Fibroblast of pulmonary artery (primary cell): ENCODE measurements around the gene GGA1.

Experiments
- DNase-seq: peaks from one replicate; pipeline ENCODE4 v3.0.0-alpha.2; 2010; ENCODE audit warnings: low read depth
- H3K4me3 ChIP-seq: replicated peaks from 2 replicates; pipeline ENCODE4 v1.5.1; 2011; ENCODE audit warnings: low read depth, mild to moderate bottlenecking, control low read depth, low read length, moderate library complexity
- TF ChIP-seq, protein P1 (sequence below): IDR thresholded peaks from 2 replicates; pipeline ENCODE4 v1.5.1; 2011; ENCODE audit warnings: mild to moderate bottlenecking, control low read depth, low read length, inconsistent platforms; ENCODE audit errors: missing control alignments

Gene GGA1

GRCh38 chr22:37675930-37676735 lies 67.5 kb downstream of the GGA1 start:
- H3K4me3 ChIP-seq: peak overlapping the region; percentile 93
- TF ChIP-seq, protein P1, sequence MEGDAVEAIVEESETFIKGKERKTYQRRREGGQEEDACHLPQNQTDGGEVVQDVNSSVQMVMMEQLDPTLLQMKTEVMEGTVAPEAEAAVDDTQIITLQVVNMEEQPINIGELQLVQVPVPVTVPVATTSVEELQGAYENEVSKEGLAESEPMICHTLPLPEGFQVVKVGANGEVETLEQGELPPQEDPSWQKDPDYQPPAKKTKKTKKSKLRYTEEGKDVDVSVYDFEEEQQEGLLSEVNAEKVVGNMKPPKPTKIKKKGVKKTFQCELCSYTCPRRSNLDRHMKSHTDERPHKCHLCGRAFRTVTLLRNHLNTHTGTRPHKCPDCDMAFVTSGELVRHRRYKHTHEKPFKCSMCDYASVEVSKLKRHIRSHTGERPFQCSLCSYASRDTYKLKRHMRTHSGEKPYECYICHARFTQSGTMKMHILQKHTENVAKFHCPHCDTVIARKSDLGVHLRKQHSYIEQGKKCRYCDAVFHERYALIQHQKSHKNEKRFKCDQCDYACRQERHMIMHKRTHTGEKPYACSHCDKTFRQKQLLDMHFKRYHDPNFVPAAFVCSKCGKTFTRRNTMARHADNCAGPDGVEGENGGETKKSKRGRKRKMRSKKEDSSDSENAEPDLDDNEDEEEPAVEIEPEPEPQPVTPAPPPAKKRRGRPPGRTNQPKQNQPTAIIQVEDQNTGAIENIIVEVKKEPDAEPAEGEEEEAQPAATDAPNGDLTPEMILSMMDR: no peak
- peak; percentile 33 for DNase-seq

DNA sequence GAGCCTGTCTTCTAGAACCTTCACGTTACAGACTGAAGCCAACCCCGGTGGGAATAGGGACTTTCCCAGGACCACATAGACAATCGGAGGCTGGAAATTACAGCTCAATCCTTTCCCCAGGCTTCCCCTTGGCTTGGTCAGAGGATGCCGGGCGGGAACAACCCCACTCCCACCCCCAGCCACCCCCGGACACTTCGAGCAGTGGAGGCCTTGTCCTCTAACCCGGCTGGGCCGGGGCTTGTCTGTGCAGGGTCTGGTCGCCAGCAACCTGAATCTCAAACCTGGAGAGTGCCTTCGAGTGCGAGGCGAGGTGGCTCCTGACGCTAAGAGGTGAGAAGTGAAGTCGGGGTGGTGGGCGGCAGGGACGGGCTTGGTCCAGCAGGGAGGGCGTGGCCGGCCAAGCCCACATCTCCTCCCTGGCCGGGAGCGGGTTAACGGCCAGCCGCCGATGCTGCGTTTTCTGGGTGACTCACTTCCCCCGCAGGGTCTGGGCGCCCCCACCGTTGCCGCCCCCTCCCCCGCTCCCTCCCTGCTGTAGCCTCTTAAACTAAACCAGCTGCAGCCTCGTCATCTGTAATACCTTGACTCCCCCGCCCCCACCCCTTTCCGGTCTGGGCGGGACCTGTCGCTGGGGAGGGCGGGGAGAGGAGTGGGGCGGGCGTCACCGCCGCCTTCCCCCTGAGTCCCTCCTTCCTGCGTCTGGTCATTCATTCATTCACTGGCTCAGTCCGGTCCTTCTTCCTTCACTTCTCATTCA lies 68.3 kb downstream of the GGA1 start:
- TF ChIP-seq, protein P1: no peak
- H3K4me3 ChIP-seq: peak overlapping the region; percentile 93
- DNase-seq: peak; percentile 97

- H3K4me3 ChIP-seq: peak overlapping the region; percentile 93
- TF ChIP-seq, protein P1: no peak
- no peak for DNase-seq
Observed at GRCh38 chr22:37677493-37677974, 68.9 kb downstream of the GGA1 start.

- no peak for DNase-seq
- H3K4me3 ChIP-seq: peak overlapping the region; percentile 93
- TF ChIP-seq, protein P1: no peak
Observed at GRCh38 chr22:37678372-37678771, 69.7 kb downstream of the GGA1 start.

- H3K4me3 ChIP-seq: no peak overlapping the region
- TF ChIP-seq, protein P1: no peak
Observed at GRCh38 chr22:37679670-37680069, 71.0 kb downstream of the GGA1 start.

DNA sequence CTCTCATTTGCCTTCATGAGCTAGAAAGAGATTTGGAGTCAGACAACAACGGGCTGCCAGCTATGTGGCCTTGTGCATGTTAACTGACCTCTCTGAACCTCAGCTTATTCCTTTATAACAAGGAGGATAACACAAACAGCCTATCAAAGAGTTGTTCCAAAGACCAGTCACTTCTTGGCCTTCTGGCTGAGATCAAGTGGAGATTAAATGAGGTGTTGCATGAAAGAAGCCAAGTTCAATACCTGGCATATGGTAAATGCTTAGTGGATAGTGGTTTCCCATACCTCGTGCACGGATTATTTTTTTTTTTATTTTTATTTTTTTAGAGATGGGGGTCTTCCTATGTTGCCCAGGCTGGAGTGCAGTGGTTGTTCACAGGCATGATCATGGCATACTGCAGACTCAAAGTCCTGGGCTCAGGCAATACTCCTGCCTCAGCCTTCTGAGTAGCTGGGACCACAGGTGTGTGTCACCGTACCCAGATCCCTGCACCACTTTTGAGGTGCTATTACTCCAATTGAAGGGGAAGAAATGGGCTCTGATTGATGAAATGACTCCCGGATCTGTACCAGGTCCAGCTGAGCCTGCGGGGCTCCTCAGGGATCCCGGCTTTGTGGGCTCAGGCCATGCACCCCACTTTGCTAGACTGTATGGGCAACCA lies 71.7 kb downstream of the GGA1 start:
- no peak overlapping the region for H3K4me3 ChIP-seq
- DNase-seq: no peak
- TF ChIP-seq, protein P1: no peak

More at GRCh38 chr22:37679670-37680069, 71.0 kb downstream of the GGA1 start:
- DNase-seq: no peak
